Fibroblast of villous mesenchyme (primary cell): ENCODE data around the gene OTOA. TPM values are rescaled to one million over a fixed set of nuclear protein-coding genes. Genes with fewer than 3 reads are reported as not detected.
A peak's percentile ranks its signal among the peaks of the same experiment; 100 is the strongest.
"Not testable (repeated sequence)": the region's sequence is repeated elsewhere in the genome, so short reads cannot be mapped to it uniquely, and the experiment has no call there.

Source experiments
- DNase-seq: peaks from one replicate; pipeline ENCODE4 v3.0.0-alpha.2; 2010; ENCODE audit warnings: low read depth
- H3K4me3 ChIP-seq: 2 replicates; pipeline ENCODE4 v1.5.1; 2011; ENCODE audit warnings: low read depth, mild to moderate bottlenecking, low read length
- total RNA-seq: library from RNA; depleted of rRNA; stranded (reverse); fragments of >200 nt; gene quantifications from 2 replicates; pipeline ENCODE4 v1.2.3, GENCODE V29; 2012
- TF ChIP-seq, protein P1 (sequence below): IDR thresholded peaks from 2 replicates; pipeline ENCODE4 v1.5.1; 2012; ENCODE audit warnings: low read depth, mild to moderate bottlenecking, low read length; ENCODE audit not compliant: insufficient read depth

The OTOA gene
- total RNA-seq, 1 donor = under 0.01 TPM

- TF ChIP-seq, protein P1, sequence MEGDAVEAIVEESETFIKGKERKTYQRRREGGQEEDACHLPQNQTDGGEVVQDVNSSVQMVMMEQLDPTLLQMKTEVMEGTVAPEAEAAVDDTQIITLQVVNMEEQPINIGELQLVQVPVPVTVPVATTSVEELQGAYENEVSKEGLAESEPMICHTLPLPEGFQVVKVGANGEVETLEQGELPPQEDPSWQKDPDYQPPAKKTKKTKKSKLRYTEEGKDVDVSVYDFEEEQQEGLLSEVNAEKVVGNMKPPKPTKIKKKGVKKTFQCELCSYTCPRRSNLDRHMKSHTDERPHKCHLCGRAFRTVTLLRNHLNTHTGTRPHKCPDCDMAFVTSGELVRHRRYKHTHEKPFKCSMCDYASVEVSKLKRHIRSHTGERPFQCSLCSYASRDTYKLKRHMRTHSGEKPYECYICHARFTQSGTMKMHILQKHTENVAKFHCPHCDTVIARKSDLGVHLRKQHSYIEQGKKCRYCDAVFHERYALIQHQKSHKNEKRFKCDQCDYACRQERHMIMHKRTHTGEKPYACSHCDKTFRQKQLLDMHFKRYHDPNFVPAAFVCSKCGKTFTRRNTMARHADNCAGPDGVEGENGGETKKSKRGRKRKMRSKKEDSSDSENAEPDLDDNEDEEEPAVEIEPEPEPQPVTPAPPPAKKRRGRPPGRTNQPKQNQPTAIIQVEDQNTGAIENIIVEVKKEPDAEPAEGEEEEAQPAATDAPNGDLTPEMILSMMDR = no peak
- no peak for DNase-seq
- no peak overlapping the region for H3K4me3 ChIP-seq
These were observed 29.6 kb upstream of the OTOA start for GRCh38 chr16:21634216-21634615.

DNA sequence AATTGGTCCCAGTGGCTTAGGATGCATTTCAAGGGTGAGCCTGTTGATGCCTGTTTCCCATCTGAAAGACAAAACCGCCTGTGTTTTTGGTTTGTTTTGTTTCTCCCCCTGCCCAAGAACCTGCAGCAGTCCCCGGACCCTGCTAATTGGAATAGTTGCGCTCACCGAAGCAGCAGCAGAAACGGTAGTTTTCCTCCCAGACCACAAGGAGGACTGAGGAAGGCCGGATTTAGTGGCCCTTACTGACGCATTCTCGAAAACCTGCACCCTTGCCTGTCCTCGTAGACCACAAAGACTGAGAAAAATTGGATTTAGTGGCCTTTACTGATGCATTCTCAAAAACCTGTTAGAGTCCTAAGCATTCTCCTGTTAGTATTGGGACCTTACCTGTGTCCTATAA, 28.1 kb upstream of the OTOA start:
- not testable (repeated sequence) for H3K4me3 ChIP-seq, DNase-seq

- no peak overlapping the region for H3K4me3 ChIP-seq
- no peak for DNase-seq
- TF ChIP-seq, protein P1 = no peak
These were observed 26.5 kb upstream of the OTOA start for GRCh38 chr16:21637032-21637968.

DNA sequence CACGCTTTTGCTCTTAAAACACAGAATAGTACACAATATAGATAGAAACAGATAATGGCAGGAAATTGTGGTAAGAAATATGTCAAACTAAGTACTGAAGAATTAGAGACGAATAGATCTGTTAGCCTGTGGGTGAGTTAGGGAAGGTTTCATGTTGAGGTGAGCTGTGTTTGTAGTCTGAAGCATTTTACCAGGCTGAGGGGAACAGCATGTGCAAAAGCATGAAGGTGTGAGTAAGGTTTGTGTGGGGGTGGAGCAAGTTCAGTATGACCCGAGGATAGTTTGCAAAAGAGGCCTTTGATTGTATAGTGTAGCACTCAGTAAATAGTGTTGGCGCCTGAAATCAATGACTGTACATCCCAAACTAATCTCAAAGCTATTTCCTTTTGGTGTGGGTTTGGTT, 25.2 kb upstream of the OTOA start:
- TF ChIP-seq, protein P1 = no peak
- DNase-seq = peak; percentile 36

GRCh38 chr16:21639493-21639892, 24.3 kb upstream of the OTOA start:
- no peak for DNase-seq
- TF ChIP-seq, protein P1 = no peak
- H3K4me3 ChIP-seq = no peak overlapping the region

More for the DNA sequence above, 25.2 kb upstream of the OTOA start:
- H3K4me3 ChIP-seq = no peak overlapping the region

- no peak for DNase-seq
- H3K4me3 ChIP-seq = no peak overlapping the region
- TF ChIP-seq, protein P1 = no peak
These were observed 21.9 kb upstream of the OTOA start for GRCh38 chr16:21641916-21642315.

DNA sequence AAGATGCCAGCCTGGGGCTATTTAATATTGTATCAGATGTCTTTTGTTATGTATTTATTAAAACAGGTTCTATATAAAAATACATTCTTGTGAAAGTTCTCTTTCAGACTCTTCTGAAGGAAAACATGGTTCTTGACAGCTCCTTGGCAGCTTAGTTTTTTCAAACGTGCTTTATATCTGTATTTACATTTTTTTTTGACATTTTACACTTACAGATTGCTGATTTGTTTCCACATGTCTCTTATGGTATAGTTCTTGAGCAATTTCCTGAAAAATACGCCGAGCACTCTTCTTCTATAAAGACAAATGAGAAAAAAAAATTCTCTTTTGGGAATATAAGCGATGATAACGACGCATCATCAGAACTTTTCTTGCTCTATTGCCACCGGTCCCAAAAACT, 20.9 kb upstream of the OTOA start:
- no peak overlapping the region for H3K4me3 ChIP-seq
- TF ChIP-seq, protein P1 = no peak
- no peak for DNase-seq
